B cell (primary cell): Measurements from ENCODE around the gene HIPK2. TPM values are rescaled to one million over a fixed set of nuclear protein-coding genes. Genes with fewer than 3 reads are reported as not detected.

Source experiments
- ATAC-seq: fragments of 200-7000 bp; cut with Tn5 transposase; one replicate; pipeline ENCODE4 v1.10.0; 2021; ENCODE audit warnings: low read depth, mild to moderate bottlenecking, moderate number of reproducible peaks, moderate library complexity
- CTCF ChIA-PET: fragments of 350-600 bp; sonication (Branson Sonifier 250); formaldehyde crosslinking; loops from one replicate; lab custom pipeline; 2021; ENCODE audit warnings: antibody characterized with exemption, inconsistent platforms; lab: Charles Lee
- POLR2A ChIA-PET: fragments of 350-600 bp; sonication (Branson Sonifier 250); formaldehyde crosslinking; loops from one replicate; lab custom pipeline; 2021; ENCODE audit warnings: antibody characterized with exemption; lab: Charles Lee
- DNase-seq: peaks from one replicate; pipeline ENCODE4 v3.0.0; 2013
- H2AFZ ChIP-seq: 2 replicates; pipeline ENCODE4 v1.6.1; 2012; ENCODE audit warnings: mild to moderate bottlenecking, low read depth, low read length; ENCODE audit not compliant: insufficient read depth, poor library complexity, severe bottlenecking
- H3K27ac ChIP-seq, 2 donors: 1 replicate in 1 of 2; 2 replicates in 1 of 2; pipeline ENCODE4 v1.5.1; 2012 to 2013; ENCODE audit warnings: low read length in 2 of 2, mild to moderate bottlenecking in 2 of 2, moderate library complexity in 1 of 2
- H3K27me3 ChIP-seq, 4 experiments: fragments of 200-600 bp in 1 of 4; sonication (generic) in 1 of 4; replicated peaks in 1 of 4; 1 replicate in 2 of 4; 2 replicates in 2 of 4; pipeline versions ENCODE4 v1.6.1 to v1.7.0; 2013 to 2016; ENCODE audit warnings: low read length in 3 of 4, mild to moderate bottlenecking in 2 of 4, mixed read lengths in 1 of 4, moderate library complexity in 1 of 4; ENCODE audit not compliant: insufficient read depth in 4 of 4, control insufficient read depth in 3 of 4; ENCODE audit errors: control extremely low read depth in 1 of 4
- H3K36me3 ChIP-seq, 2 experiments: replicated peaks in 1 of 2; 1 replicate in 1 of 2; 2 replicates in 1 of 2; pipeline versions ENCODE4 v1.6.1 to v1.7.1; 2013; ENCODE audit warnings: low read length in 1 of 2; ENCODE audit not compliant: insufficient read depth in 2 of 2, control insufficient read depth in 1 of 2; ENCODE audit errors: control extremely low read depth in 1 of 2, extremely low read depth in 1 of 2
- H3K4me1 ChIP-seq, 2 donors: fragments of 200-600 bp in 1 of 2; sonication (generic) in 1 of 2; 1 replicate in 1 of 2; 2 replicates in 1 of 2; pipeline versions ENCODE4 v1.5.1 to v1.6.1; 2013 to 2017; ENCODE audit warnings: low read length in 2 of 2; ENCODE audit not compliant: control insufficient read depth in 2 of 2, insufficient read depth in 2 of 2
- H3K4me2 ChIP-seq: replicated peaks from 2 replicates; pipeline ENCODE3; 2012; ENCODE audit warnings: mild to moderate bottlenecking, low read depth, low read length; ENCODE audit not compliant: poor library complexity, severe bottlenecking
- H3K4me3 ChIP-seq, 5 experiments: fragments of 200-600 bp in 1 of 5; sonication (generic) in 1 of 5; 1 replicate in 3 of 5; 2 replicates in 2 of 5; pipeline versions ENCODE4 v1.5.1 to v1.7.0; 2011 to 2016; ENCODE audit warnings: low read length in 4 of 5, mild to moderate bottlenecking in 4 of 5, low read depth in 2 of 5, control low read depth in 1 of 5, moderate library complexity in 1 of 5; ENCODE audit not compliant: insufficient read depth in 1 of 5; ENCODE audit errors: control extremely low read depth in 1 of 5, extremely low read depth in 1 of 5
- H3K79me2 ChIP-seq: fragments of 200-600 bp; sonication (generic); one replicate; pipeline ENCODE4 v1.6.0; 2016; ENCODE audit warnings: low read length; ENCODE audit not compliant: control insufficient read depth, insufficient read depth
- H3K9ac ChIP-seq: fragments of 200-600 bp; sonication (generic); 2 replicates; pipeline ENCODE4 v1.6.1; 2017; ENCODE audit warnings: mild to moderate bottlenecking, low read length, moderate library complexity
- H3K9me3 ChIP-seq, 3 donors: one replicate each; pipeline versions ENCODE4 v1.6.1 to v1.7.1; 2013; ENCODE audit warnings: low read length in 2 of 3; ENCODE audit not compliant: control insufficient read depth in 2 of 3, insufficient read depth in 1 of 3; ENCODE audit errors: control extremely low read depth in 1 of 3
- H4K20me1 ChIP-seq: 2 replicates; pipeline ENCODE4 v1.6.0; 2012; ENCODE audit warnings: mild to moderate bottlenecking, low read length; ENCODE audit not compliant: insufficient read depth, control insufficient read depth, poor library complexity, severe bottlenecking
- H3K27ac Mint-ChIP-seq: one replicate; pipeline ENCODE4 v1.8.0; 2021; ENCODE audit warnings: mixed read lengths
- H3K27me3 Mint-ChIP-seq: one replicate; pipeline ENCODE4 v1.8.0; 2021; ENCODE audit warnings: mixed read lengths
- H3K4me1 Mint-ChIP-seq: one replicate; pipeline ENCODE4 v1.8.0; 2021; ENCODE audit warnings: mixed read lengths
- H3K4me3 Mint-ChIP-seq: one replicate; pipeline ENCODE4 v1.8.0; 2021; ENCODE audit warnings: mixed read lengths
- H3K9me3 Mint-ChIP-seq: one replicate; pipeline ENCODE4 v1.8.0; 2022; ENCODE audit warnings: mixed read lengths; ENCODE audit not compliant: insufficient read depth
- EZH2 ChIP-seq: IDR thresholded peaks from 2 replicates; pipeline ENCODE4 v1.6.1; 2012; ENCODE audit warnings: borderline replicate concordance, low read depth, mild to moderate bottlenecking, moderate library complexity, low read length; ENCODE audit not compliant: insufficient read depth, poor library complexity, severe bottlenecking
- WGBS: methylation state at CpG from one replicate; pipeline ENCODE4 v1.1.5; 2013; ENCODE audit warnings: missing lambda C conversion rate; ENCODE audit not compliant: insufficient coverage; 5-methylcytosine and 5-hydroxymethylcytosine counted together
- intact Hi-C: fragments of 100-400 bp; cut with micrococcal nuclease; formaldehyde crosslinking; loops from one replicate; pipeline ENCODE4 v1.10.0; 2022
- polyA plus RNA-seq: library from polyadenylated mRNA; depleted of rRNA; stranded (reverse); fragments of >200 nt; gene quantifications from 2 replicates; pipeline ENCODE4 v1.2.3, GENCODE V29; 2012
- total RNA-seq, 2 donors: library from RNA; stranded (reverse); fragments of 120-200 nt in 1 of 2; gene quantifications; 1 replicate in 1 of 2; 2 replicates in 1 of 2; pipeline versions ENCODE4 v1.2.3 to v1.2.4, GENCODE V29; 2013 to 2022
- TF ChIP-seq, protein P1 (sequence below): fragments of 200-600 bp; IDR thresholded peaks from one replicate; pipeline ENCODE4 v1.8.0; 2022; ENCODE audit warnings: antibody characterized with exemption, mild to moderate bottlenecking

The HIPK2 gene
- total and polyA plus RNA-seq, 2 donors (not counting 1 experiment from before 2014, with no cell fraction given) = 6.8 to 58.2 TPM

DNA sequence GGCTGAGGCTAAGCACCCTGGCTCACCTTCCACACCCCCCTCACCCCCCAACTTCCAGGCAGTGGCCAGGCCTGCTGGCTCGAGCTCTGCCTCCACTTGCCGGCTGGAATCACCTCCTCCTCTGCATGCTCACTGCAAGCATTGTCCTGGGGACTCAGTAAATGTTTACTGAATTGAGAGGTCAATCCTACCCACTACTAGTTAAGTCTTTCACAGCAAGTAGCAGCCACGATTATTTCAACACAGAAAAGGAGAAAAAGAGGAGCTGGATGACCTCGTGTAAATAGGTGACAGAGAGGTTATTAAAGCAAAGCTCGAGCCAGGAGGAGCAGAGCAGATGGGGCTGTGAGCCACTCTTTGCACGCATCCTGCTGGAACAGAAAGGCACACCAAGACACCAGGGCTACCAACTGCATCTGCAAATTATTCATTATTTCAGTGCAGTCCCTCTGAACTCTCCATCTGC lies 32.1 kb downstream of the HIPK2 start:
- Histone ChIP-seq H3K27ac (no peak overlapping the region), H2AFZ (no peak overlapping the region), H3K9ac (no peak overlapping the region), H3K27me3 (no peaks in the 10 kb centered on the region), H3K36me3 (no peaks in the 10 kb centered on the region), H3K79me2 (peaks cover 71% of the 10 kb centered on the region), H4K20me1 (peaks cover 13% of the 10 kb centered on the region), H3K4me3 (no peak overlapping the region), H3K9me3 (no peaks in the 10 kb centered on the region), H3K4me2 (no peak overlapping the region), H3K4me1 (no peaks in the 10 kb centered on the region)
- H3K27me3 Mint-ChIP-seq = no peaks in the 10 kb centered on the region
- POLR2A ChIA-PET = no interaction called here
- H3K9me3 Mint-ChIP-seq = no peaks in the 10 kb centered on the region
- H3K27ac Mint-ChIP-seq = no peak overlapping the region
- ATAC-seq (no peak), DNase-seq (no peak)
- intact Hi-C loops = no loop called here
- H3K4me3 Mint-ChIP-seq = no peak overlapping the region
- H3K4me1 Mint-ChIP-seq = peaks cover 12% of the 10 kb centered on the region
- 89% methylated on average over 4 of the region's 6 CpGs for WGBS
- TF ChIP-seq EZH2 = no peak
- TF ChIP-seq, protein P1, sequence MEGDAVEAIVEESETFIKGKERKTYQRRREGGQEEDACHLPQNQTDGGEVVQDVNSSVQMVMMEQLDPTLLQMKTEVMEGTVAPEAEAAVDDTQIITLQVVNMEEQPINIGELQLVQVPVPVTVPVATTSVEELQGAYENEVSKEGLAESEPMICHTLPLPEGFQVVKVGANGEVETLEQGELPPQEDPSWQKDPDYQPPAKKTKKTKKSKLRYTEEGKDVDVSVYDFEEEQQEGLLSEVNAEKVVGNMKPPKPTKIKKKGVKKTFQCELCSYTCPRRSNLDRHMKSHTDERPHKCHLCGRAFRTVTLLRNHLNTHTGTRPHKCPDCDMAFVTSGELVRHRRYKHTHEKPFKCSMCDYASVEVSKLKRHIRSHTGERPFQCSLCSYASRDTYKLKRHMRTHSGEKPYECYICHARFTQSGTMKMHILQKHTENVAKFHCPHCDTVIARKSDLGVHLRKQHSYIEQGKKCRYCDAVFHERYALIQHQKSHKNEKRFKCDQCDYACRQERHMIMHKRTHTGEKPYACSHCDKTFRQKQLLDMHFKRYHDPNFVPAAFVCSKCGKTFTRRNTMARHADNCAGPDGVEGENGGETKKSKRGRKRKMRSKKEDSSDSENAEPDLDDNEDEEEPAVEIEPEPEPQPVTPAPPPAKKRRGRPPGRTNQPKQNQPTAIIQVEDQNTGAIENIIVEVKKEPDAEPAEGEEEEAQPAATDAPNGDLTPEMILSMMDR = no peak
- CTCF ChIA-PET = interaction anchor here (1.3 kb wide), 1 partner anchor 98 kb away, joined by 4 read pairs; no protein-coding TSS in a partner anchor

DNA sequence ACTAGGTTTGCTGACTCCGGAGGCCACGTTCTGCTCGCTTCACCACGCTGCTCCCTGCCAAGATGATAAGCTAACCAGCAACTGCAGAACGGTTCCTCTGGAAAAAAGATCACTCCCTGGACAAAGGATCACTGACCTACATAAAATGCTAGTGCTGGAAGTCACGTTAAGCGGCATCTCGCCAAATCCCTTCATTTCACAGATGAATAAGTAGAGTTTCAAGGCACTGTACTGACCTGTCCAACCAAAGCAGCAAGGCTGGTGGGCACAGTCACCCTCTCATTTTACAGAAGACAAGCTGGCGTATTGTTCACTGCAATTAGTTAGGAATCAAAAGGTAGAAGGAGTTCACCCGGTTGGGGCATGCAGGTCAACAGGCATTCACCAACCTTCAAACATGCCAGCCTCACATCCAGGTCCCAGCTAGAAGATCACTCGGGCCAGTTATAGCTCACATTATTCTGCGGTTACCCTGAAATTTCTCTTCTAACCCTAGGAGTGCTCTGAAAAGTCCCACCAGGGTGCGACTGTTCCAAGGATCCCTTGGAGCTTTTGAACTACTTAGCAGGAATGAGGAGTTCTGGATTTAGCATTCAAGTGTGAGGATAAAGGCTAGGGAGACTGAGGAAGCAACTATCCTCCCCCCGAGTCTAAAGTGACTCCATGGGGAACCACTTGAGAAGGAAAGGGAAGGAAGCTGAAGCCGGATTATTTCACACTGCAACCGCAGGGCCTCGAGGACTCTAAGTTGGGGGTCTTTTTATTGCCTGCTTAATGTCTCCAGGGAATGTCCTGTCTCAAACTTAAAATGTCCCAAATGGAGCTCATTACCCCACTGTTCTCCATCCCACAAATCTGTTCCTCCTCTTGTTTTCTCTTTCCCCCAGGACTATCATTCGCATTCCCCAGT lies 32.8 kb downstream of the HIPK2 start:
- Mint-ChIP-seq H3K4me3 (no peak overlapping the region), H3K27me3 (no peaks in the 10 kb centered on the region), H3K9me3 (no peaks in the 10 kb centered on the region), H3K4me1 (peaks cover 15% of the 10 kb centered on the region), H3K27ac (peak overlapping the region; percentile 43)
- ChIA-PET CTCF (interaction anchor here (1.3 kb wide), 1 partner anchor 98 kb away, joined by 4 read pairs; no protein-coding TSS in a partner anchor), POLR2A (no interaction called here)
- Histone ChIP-seq H3K4me1 (no peaks in the 10 kb centered on the region), H3K9ac (no peak overlapping the region), H3K27me3 (no peaks in the 10 kb centered on the region), H3K36me3 (no peaks in the 10 kb centered on the region), H3K9me3 (no peaks in the 10 kb centered on the region), H3K27ac (no peak overlapping the region), H3K4me3 (no peak overlapping the region), H4K20me1 (peaks cover 13% of the 10 kb centered on the region), H3K4me2 (no peak overlapping the region), H2AFZ (no peak overlapping the region), H3K79me2 (peaks cover 70% of the 10 kb centered on the region)
- TF ChIP-seq, protein P1 = no peak
- no peak for TF ChIP-seq EZH2
- no peak for ATAC-seq
- no peak for DNase-seq
- intact Hi-C loops = no loop called here
- WGBS = 93% methylated on average over 13 of the region's 18 CpGs
